Kidney epithelial cell (primary cell): Measurements from ENCODE around the gene SLC12A5. TPM values are rescaled to one million over a fixed set of nuclear protein-coding genes. Genes with fewer than 3 reads are reported as not detected.

Source experiments
- DNase-seq: peaks from one replicate; pipeline ENCODE4 v3.0.0-alpha.2; 2010; ENCODE audit warnings: low read depth
- H3K27me3 ChIP-seq: 2 replicates; pipeline ENCODE4 v1.6.0; 2011; ENCODE audit warnings: low read length; ENCODE audit not compliant: control insufficient read depth, insufficient read depth
- H3K36me3 ChIP-seq: 2 replicates; pipeline ENCODE4 v1.5.1; 2011; ENCODE audit warnings: low read length; ENCODE audit not compliant: control insufficient read depth, insufficient read depth
- H3K4me3 ChIP-seq: 2 replicates; pipeline ENCODE4 v1.5.1; 2011; ENCODE audit warnings: low read depth, mild to moderate bottlenecking, control low read depth, low read length
- CTCF ChIP-seq: IDR thresholded peaks from 2 replicates; pipeline ENCODE4 v1.5.1; 2011; ENCODE audit warnings: mild to moderate bottlenecking, moderate library complexity, low read length, control low read depth, inconsistent platforms; ENCODE audit not compliant: insufficient read depth, poor library complexity, severe bottlenecking
- total RNA-seq: library from RNA; depleted of rRNA; stranded (reverse); fragments of >200 nt; gene quantifications from 2 replicates; pipeline ENCODE4 v1.2.3, GENCODE V29; 2015

Gene SLC12A5
- total RNA-seq, 1 donor from 2014 or later = not detected

- DNase-seq = no peak
- Histone ChIP-seq H3K36me3 (no peaks in the 10 kb centered on the region), H3K4me3 (no peak overlapping the region), H3K27me3 (peaks cover 53% of the 10 kb centered on the region)
- TF ChIP-seq CTCF = no peak
These were observed 14.3 kb upstream of the SLC12A5 start for GRCh38 chr20:46014517-46015396.

- Histone ChIP-seq H3K36me3 (no peaks in the 10 kb centered on the region), H3K4me3 (no peak overlapping the region), H3K27me3 (peaks cover 46% of the 10 kb centered on the region)
- no peak for TF ChIP-seq CTCF
- DNase-seq = no peak
These were observed 11.7 kb upstream of the SLC12A5 start for GRCh38 chr20:46017272-46017671.

GRCh38 chr20:46018112-46018511 is 10.9 kb upstream of the SLC12A5 start:
- DNase-seq = no peak
- Histone ChIP-seq H3K27me3 (peaks cover 44% of the 10 kb centered on the region), H3K4me3 (no peak overlapping the region), H3K36me3 (no peaks in the 10 kb centered on the region)
- TF ChIP-seq CTCF = no peak

- no peak for DNase-seq
- TF ChIP-seq CTCF = no peak
- Histone ChIP-seq H3K4me3 (no peak overlapping the region), H3K36me3 (no peaks in the 10 kb centered on the region), H3K27me3 (peaks cover 39% of the 10 kb centered on the region)
These were observed 10.4 kb upstream of the SLC12A5 start for GRCh38 chr20:46018611-46019010.

GRCh38 chr20:46020555-46020954 is 8.5 kb upstream of the SLC12A5 start:
- Histone ChIP-seq H3K4me3 (no peak overlapping the region), H3K27me3 (peaks cover 45% of the 10 kb centered on the region), H3K36me3 (no peaks in the 10 kb centered on the region)
- DNase-seq = no peak
- no peak for TF ChIP-seq CTCF
